H7 (cell line): ENCODE results near the gene IZUMO3. TPM values are rescaled to one million over a fixed set of nuclear protein-coding genes. Genes with fewer than 3 reads are reported as not detected.
"Not testable (repeated sequence)": the region's sequence is repeated elsewhere in the genome, so short reads cannot be mapped to it uniquely, and the experiment has no call there.

Source experiments
- DNase-seq: peaks from one replicate; pipeline ENCODE4 v3.0.0; 2012
- H3K27me3 ChIP-seq: 2 replicates; pipeline ENCODE4 v1.6.0; 2011; ENCODE audit warnings: mild to moderate bottlenecking, low read length; ENCODE audit not compliant: control insufficient read depth, insufficient read depth
- H3K36me3 ChIP-seq: replicated peaks from 2 replicates; pipeline ENCODE4 v1.5.1; 2011; ENCODE audit warnings: low read length; ENCODE audit not compliant: control insufficient read depth, insufficient read depth
- H3K4me3 ChIP-seq: 2 replicates; pipeline ENCODE4 v1.5.1; 2011; ENCODE audit warnings: low read depth, mild to moderate bottlenecking, control low read depth, low read length, moderate library complexity; ENCODE audit not compliant: insufficient read depth
- total RNA-seq: library from RNA; depleted of rRNA; stranded (reverse); fragments of >200 nt; shearing (Covaris generic); gene quantifications from 2 replicates; pipeline ENCODE4 v1.2.3, GENCODE V29; 2014; rRNA removed

The IZUMO3 gene
- not detected in 2 replicates for total RNA-seq

GRCh38 chr9:24545847-24546522, at the start of gene IZUMO3:
Gene IZUMO3 (minus strand): TSS chr9:24545897. CDS start chr9:24545649, 248 bp downstream.
- Histone ChIP-seq H3K4me3 (no peak within 1 kb of the TSS), H3K27me3 (no peaks in the 10 kb centered on the region), H3K36me3 (no peaks in the 10 kb centered on the region)
- DNase-seq, result no peak

GRCh38 chr9:24594234-24594850, 48.6 kb upstream of the IZUMO3 start:
- no peak overlapping the region for H3K4me3 ChIP-seq
- H3K27me3 ChIP-seq, result no peaks in the 10 kb centered on the region; the same call in 1 of the 2 replicates
- no peak for DNase-seq
- no peaks in the 10 kb centered on the region for H3K36me3 ChIP-seq

GRCh38 chr9:24590432-24590831, 44.7 kb upstream of the IZUMO3 start:
- H3K27me3 ChIP-seq, result no peaks in the 10 kb centered on the region; the same call in 1 of the 2 replicates
- no peak for DNase-seq
- H3K36me3 ChIP-seq, result no peaks in the 10 kb centered on the region
- no peak overlapping the region for H3K4me3 ChIP-seq

GRCh38 chr9:24587883-24588282, 42.2 kb upstream of the IZUMO3 start:
- DNase-seq, result no peak
- no peaks in the 10 kb centered on the region for H3K36me3 ChIP-seq
- H3K4me3 ChIP-seq, result no peak overlapping the region
- H3K27me3 ChIP-seq, result no peaks in the 10 kb centered on the region

- DNase-seq, result no peak
- H3K4me3 ChIP-seq, result no peak overlapping the region
- H3K36me3 ChIP-seq, result no peaks in the 10 kb centered on the region
- H3K27me3 ChIP-seq, result no peaks in the 10 kb centered on the region
These were observed 36.7 kb upstream of the IZUMO3 start for GRCh38 chr9:24582146-24583126.

GRCh38 chr9:24580005-24580404, 34.3 kb upstream of the IZUMO3 start:
- peak overlapping the region; percentile 32 for H3K4me3 ChIP-seq
- not testable (repeated sequence) for DNase-seq, H3K27me3 ChIP-seq, H3K36me3 ChIP-seq

GRCh38 chr9:24572406-24572805, 26.7 kb upstream of the IZUMO3 start:
- Histone ChIP-seq H3K27me3 (no peaks in the 10 kb centered on the region), H3K4me3 (no peak overlapping the region), H3K36me3 (no peaks in the 10 kb centered on the region)
- no peak for DNase-seq

GRCh38 chr9:24561957-24562356, 16.3 kb upstream of the IZUMO3 start:
- no peak for DNase-seq
- Histone ChIP-seq H3K27me3 (no peaks in the 10 kb centered on the region), H3K36me3 (no peaks in the 10 kb centered on the region), H3K4me3 (no peak overlapping the region)

GRCh38 chr9:24553183-24553552, 7.5 kb upstream of the IZUMO3 start:
- no peak for DNase-seq
- Histone ChIP-seq H3K27me3 (no peaks in the 10 kb centered on the region), H3K36me3 (no peaks in the 10 kb centered on the region), H3K4me3 (no peak overlapping the region)

- Histone ChIP-seq H3K4me3 (no peak overlapping the region), H3K27me3 (no peaks in the 10 kb centered on the region), H3K36me3 (no peaks in the 10 kb centered on the region)
- no peak for DNase-seq
These were observed 7.0 kb upstream of the IZUMO3 start for GRCh38 chr9:24552526-24553182.

GRCh38 chr9:24545285-24545684, 412 bp downstream of the IZUMO3 start:
- DNase-seq, result no peak
- no peaks in the 10 kb centered on the region for H3K27me3 ChIP-seq
- no peaks in the 10 kb centered on the region for H3K36me3 ChIP-seq
- no peak overlapping the region for H3K4me3 ChIP-seq

GRCh38 chr9:24518545-24518944, 27.2 kb downstream of the IZUMO3 start:
- DNase-seq, result no peak
- Histone ChIP-seq H3K4me3 (no peak overlapping the region), H3K27me3 (no peaks in the 10 kb centered on the region), H3K36me3 (no peaks in the 10 kb centered on the region)

GRCh38 chr9:24516463-24516862, 29.2 kb downstream of the IZUMO3 start:
- Histone ChIP-seq H3K36me3 (no peaks in the 10 kb centered on the region; the same call in 1 of the 2 replicates), H3K4me3 (no peak overlapping the region), H3K27me3 (no peaks in the 10 kb centered on the region)
- no peak for DNase-seq

GRCh38 chr9:24509850-24510249, 35.8 kb downstream of the IZUMO3 start:
- no peaks in the 10 kb centered on the region; the same call in 1 of the 2 replicates for H3K36me3 ChIP-seq
- DNase-seq, result no peak
- H3K27me3 ChIP-seq, result no peaks in the 10 kb centered on the region
- H3K4me3 ChIP-seq, result no peak overlapping the region
